Fibroblast of mammary gland (primary cell): ENCODE data around the gene APP.
"Not testable (repeated sequence)": the region's sequence is repeated elsewhere in the genome, so short reads cannot be mapped to it uniquely, and the experiment has no call there.

ENCODE experiments used
- DNase-seq: peaks from one replicate; pipeline ENCODE4 v3.0.0-alpha.2; 2010; ENCODE audit warnings: low read depth
- H3K4me3 ChIP-seq: 2 replicates; pipeline ENCODE4 v1.5.1; 2011; ENCODE audit warnings: low read depth, mild to moderate bottlenecking, low read length, moderate library complexity; ENCODE audit not compliant: control insufficient read depth
- TF ChIP-seq, protein P1 (sequence below): conservative IDR thresholded peaks from 2 replicates; pipeline ENCODE4 v1.5.1; 2011; ENCODE audit warnings: low read depth, low read length, inconsistent platforms; ENCODE audit not compliant: control insufficient read depth, insufficient read depth

The APP gene

DNA sequence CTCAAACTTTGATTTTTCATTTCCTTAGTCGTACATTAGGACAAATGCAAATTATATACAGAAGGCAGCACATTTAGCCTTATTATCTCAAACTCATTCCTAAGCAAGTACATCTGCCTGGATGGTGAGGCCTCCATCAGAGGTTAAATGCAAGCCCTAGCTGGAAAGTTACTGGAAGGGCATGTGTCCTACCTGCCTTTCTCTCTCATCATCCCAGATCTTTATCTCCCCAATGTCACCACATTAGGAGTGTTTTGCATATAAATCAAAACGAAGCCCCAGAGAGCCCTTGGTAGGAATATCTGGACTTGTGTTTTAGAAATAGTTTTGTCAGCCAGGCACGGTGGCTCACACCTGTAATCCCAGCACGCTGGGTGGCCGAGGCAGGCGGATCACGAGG is 35.0 kb downstream of the APP start:
- TF ChIP-seq, protein P1, sequence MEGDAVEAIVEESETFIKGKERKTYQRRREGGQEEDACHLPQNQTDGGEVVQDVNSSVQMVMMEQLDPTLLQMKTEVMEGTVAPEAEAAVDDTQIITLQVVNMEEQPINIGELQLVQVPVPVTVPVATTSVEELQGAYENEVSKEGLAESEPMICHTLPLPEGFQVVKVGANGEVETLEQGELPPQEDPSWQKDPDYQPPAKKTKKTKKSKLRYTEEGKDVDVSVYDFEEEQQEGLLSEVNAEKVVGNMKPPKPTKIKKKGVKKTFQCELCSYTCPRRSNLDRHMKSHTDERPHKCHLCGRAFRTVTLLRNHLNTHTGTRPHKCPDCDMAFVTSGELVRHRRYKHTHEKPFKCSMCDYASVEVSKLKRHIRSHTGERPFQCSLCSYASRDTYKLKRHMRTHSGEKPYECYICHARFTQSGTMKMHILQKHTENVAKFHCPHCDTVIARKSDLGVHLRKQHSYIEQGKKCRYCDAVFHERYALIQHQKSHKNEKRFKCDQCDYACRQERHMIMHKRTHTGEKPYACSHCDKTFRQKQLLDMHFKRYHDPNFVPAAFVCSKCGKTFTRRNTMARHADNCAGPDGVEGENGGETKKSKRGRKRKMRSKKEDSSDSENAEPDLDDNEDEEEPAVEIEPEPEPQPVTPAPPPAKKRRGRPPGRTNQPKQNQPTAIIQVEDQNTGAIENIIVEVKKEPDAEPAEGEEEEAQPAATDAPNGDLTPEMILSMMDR = no peak
- no peak overlapping the region for H3K4me3 ChIP-seq
- no peak for DNase-seq

GRCh38 chr21:26131554-26131953 is 39.0 kb downstream of the APP start:
- TF ChIP-seq, protein P1 = no peak
- no peak overlapping the region for H3K4me3 ChIP-seq

DNA sequence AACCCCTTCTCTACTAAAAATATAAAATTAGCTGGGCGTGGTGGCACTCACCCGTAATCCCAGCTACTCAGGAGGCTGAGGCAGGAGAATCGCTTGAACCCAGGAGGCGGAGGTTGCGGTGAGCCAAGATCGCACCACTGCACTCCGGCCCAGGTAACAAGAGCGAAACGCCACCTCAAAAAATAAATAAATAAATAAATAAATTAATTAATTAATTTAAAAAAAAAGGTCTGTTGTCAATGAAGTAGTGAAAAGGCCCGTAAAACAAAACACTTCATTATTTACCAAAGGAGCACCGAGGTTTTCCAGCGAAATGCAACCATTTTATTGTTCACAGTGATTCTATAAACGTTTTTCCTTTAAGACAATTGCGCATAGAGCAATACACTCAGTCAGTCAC is 39.5 kb downstream of the APP start:
- not testable (repeated sequence) for DNase-seq, H3K4me3 ChIP-seq

More at GRCh38 chr21:26131554-26131953, 39.0 kb downstream of the APP start:
- DNase-seq = no peak

- peak; percentile 28 for DNase-seq
- TF ChIP-seq, protein P1 = no peak
Observed at GRCh38 chr21:26130249-26130881, 40.2 kb downstream of the APP start.

DNA sequence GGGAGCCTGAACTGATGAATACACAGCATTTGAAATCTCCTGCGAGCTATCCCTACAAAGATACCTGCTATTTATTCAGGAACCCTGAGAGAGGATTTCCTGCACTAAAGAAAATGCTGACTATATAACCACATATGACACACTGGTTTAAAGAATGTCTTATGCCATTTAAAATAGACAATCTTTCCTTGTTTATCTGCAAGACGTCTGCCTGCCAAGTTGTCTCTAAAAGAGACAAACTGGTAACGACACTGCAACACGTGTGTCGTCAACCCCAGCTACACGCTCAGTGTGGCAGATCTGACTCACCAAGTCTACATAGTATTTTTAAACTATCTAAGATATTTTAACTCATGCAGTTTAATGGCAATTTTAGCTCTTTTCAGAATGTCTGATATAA is 42.7 kb downstream of the APP start:
- DNase-seq = no peak
- TF ChIP-seq, protein P1 = no peak

More at GRCh38 chr21:26130249-26130881, 40.2 kb downstream of the APP start:
- no peak overlapping the region for H3K4me3 ChIP-seq

GRCh38 chr21:26127073-26127814 is 43.3 kb downstream of the APP start:
- no peak for DNase-seq
- TF ChIP-seq, protein P1 = no peak
- no peak overlapping the region for H3K4me3 ChIP-seq

More for the DNA sequence above, 42.7 kb downstream of the APP start:
- no peak overlapping the region for H3K4me3 ChIP-seq

DNA sequence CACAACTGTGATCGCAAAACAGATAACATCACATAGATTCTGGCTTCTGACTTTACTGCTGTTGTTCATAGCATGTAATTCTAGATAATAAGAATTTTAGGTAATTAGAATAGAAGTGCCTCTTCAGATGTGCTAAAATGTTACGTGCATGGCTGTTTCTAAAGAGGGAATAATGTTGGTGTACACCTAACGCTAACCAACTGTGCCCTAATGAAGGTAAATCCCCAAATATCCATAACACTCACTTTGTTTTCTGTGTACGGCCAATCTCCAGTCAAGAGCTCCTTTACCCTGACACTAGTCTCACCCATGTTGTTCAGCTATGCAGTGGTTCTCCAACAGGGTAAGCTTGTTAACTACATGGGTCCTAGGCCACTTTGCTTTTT is 44.4 kb downstream of the APP start:
- no peak for DNase-seq
- no peak overlapping the region for H3K4me3 ChIP-seq
- TF ChIP-seq, protein P1 = no peak
